Peyer's patch (tissue), 4 donors: ENCODE measurements around the gene MDM4. TPM values are rescaled to one million over a fixed set of nuclear protein-coding genes. Genes with fewer than 3 reads are reported as not detected.

ENCODE experiments used
- DNase-seq, 3 donors: peaks; one replicate each; pipeline ENCODE4 v3.0.0-alpha.2; 2017 to 2019
- H3K27ac ChIP-seq, 4 donors: fragments of 200-600 bp; sonication (generic); one replicate each; pipeline ENCODE4 v1.5.1; 2016 to 2019
- H3K27me3 ChIP-seq, 2 donors: fragments of 200-600 bp; sonication (generic); one replicate each; pipeline ENCODE4 v1.5.1; 2019
- H3K36me3 ChIP-seq, 3 donors: fragments of 200-600 bp; sonication (generic); one replicate each; pipeline ENCODE4 v1.5.1; 2016 to 2019
- H3K4me1 ChIP-seq, 4 donors: fragments of 200-600 bp; sonication (generic); one replicate each; pipeline ENCODE4 v1.5.1; 2016 to 2019
- H3K4me3 ChIP-seq, 4 donors: fragments of 200-600 bp; sonication (generic); 1 replicate in 3 of 4; 2 replicates in 1 of 4; pipeline ENCODE4 v1.5.1; 2016 to 2019; ENCODE audit warnings: mild to moderate bottlenecking in 1 of 4
- H3K9me3 ChIP-seq, 4 donors: fragments of 200-600 bp; sonication (generic); one replicate each; pipeline ENCODE4 v1.5.1; 2016 to 2019; ENCODE audit warnings: mild to moderate bottlenecking in 1 of 4
- CTCF ChIP-seq, 6 experiments: fragments of 450-650 bp in 4 of 6; fragments of 200-600 bp in 2 of 6; sonication (generic) in 1 of 6; IDR thresholded peaks; one replicate each; pipeline ENCODE4 v1.5.1; 2017 to 2019; ENCODE audit warnings: antibody characterized with exemption in 6 of 6, mild to moderate bottlenecking in 3 of 6, moderate library complexity in 1 of 6
- POLR2A ChIP-seq, 2 donors: fragments of 450-650 bp; IDR thresholded peaks; one replicate each; pipeline ENCODE4 v1.5.1; 2017; ENCODE audit warnings: antibody characterized with exemption in 2 of 2, mild to moderate bottlenecking in 2 of 2, moderate library complexity in 2 of 2
- total RNA-seq, 4 donors: library from RNA; depleted of rRNA; stranded (reverse); fragments of >200 nt; gene quantifications; one replicate each; pipeline ENCODE4 v1.1.0, GENCODE V29; 2016

MDM4 gene
- total RNA-seq, 4 donors from 2014 or later: 83.0 to 227 (median 125) TPM

- H3K36me3 ChIP-seq: no peaks in the 10 kb centered on the region
- H3K27ac ChIP-seq: peak overlapping the region in 2 of 4 donors; percentile 81 to 88
- H3K27me3 ChIP-seq: no peaks in the 10 kb centered on the region
- DNase-seq: no peak
- H3K4me1 ChIP-seq: peaks cover 0 to 8% (median 2%) of the 10 kb centered on the region in 4 donors
- H3K4me3 ChIP-seq: no peak overlapping the region
- TF ChIP-seq POLR2A (IDR thresholded peaks at IDR 0.05) (no peak), CTCF (IDR thresholded peaks at IDR 0.05) (no peak)
- no peaks in the 10 kb centered on the region for H3K9me3 ChIP-seq
These were observed 61.7 kb downstream of the MDM4 start for GRCh38 chr1:204577794-204578478.

GRCh38 chr1:204578867-204579664, 62.9 kb downstream of the MDM4 start:
- Histone ChIP-seq H3K36me3 (no peaks in the 10 kb centered on the region), H3K4me1 (peaks cover 0 to 8% (median 2%) of the 10 kb centered on the region in 4 donors), H3K4me3 (peak overlapping the region; percentile 37 to 43 (median 38)), H3K27ac (peak overlapping the region; percentile 33 to 88 (median 68)), H3K27me3 (no peaks in the 10 kb centered on the region), H3K9me3 (no peaks in the 10 kb centered on the region)
- DNase-seq: peak in 2 of 3 donors; percentile 58 to 65
- no peak for TF ChIP-seq POLR2A (IDR thresholded peaks at IDR 0.05)
- TF ChIP-seq CTCF (IDR thresholded peaks at IDR 0.05): no peak

DNA sequence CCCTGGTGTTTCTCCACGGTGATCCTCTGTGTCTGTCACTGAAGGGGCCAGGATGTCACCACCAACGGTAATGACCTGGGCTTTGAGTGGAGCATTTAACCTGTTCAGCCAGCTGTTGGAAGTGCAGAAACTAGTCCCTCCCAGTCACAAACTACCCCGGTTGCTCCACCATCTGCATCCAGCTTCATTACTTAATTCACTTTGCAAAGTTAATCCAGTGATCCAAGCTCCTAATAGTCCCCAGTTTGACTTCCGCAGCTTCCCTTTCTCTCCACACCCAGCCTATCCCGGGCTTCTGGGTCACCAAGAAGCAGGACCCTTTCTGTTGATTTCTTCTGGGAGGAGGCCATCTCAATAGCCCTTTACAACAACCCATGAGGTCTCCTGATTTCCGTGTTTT, 63.5 kb downstream of the MDM4 start:
- peak overlapping the region; percentile 37 to 43 (median 38) for H3K4me3 ChIP-seq
- H3K27ac ChIP-seq: peak overlapping the region; percentile 33 to 88 (median 68)
- peaks cover 0 to 8% (median 2%) of the 10 kb centered on the region in 4 donors for H3K4me1 ChIP-seq

GRCh38 chr1:204580862-204581261, 64.7 kb downstream of the MDM4 start:
- TF ChIP-seq POLR2A (IDR thresholded peaks at IDR 0.05): no peak
- no peak for TF ChIP-seq CTCF (IDR thresholded peaks at IDR 0.05)
- DNase-seq: no peak
- Histone ChIP-seq H3K36me3 (no peaks in the 10 kb centered on the region), H3K27ac (no peak overlapping the region), H3K27me3 (no peaks in the 10 kb centered on the region), H3K4me3 (no peak overlapping the region), H3K9me3 (no peaks in the 10 kb centered on the region), H3K4me1 (peaks cover 0 to 8% (median 2%) of the 10 kb centered on the region in 4 donors)

More for the DNA sequence above, 63.5 kb downstream of the MDM4 start:
- TF ChIP-seq POLR2A (IDR thresholded peaks at IDR 0.05) (no peak), CTCF (IDR thresholded peaks at IDR 0.05) (no peak)
- Histone ChIP-seq H3K27me3 (no peaks in the 10 kb centered on the region), H3K36me3 (no peaks in the 10 kb centered on the region), H3K9me3 (no peaks in the 10 kb centered on the region)
- no peak for DNase-seq

GRCh38 chr1:204581759-204582158, 65.6 kb downstream of the MDM4 start:
- no peaks in the 10 kb centered on the region for H3K27me3 ChIP-seq
- H3K9me3 ChIP-seq: no peaks in the 10 kb centered on the region
- no peak overlapping the region for H3K4me3 ChIP-seq
- no peak for TF ChIP-seq POLR2A (IDR thresholded peaks at IDR 0.05)
- H3K27ac ChIP-seq: no peak overlapping the region
- peaks cover 0 to 8% (median 2%) of the 10 kb centered on the region in 4 donors for H3K4me1 ChIP-seq
- no peaks in the 10 kb centered on the region for H3K36me3 ChIP-seq
- DNase-seq: no peak
